Neutrophil (primary cell): ENCODE results near the gene FBXO9.

Source experiments
- H3K27ac ChIP-seq: fragments of 200-600 bp; sonication (generic); 2 replicates; pipeline ENCODE4 v1.5.1; 2016; ENCODE audit warnings: mild to moderate bottlenecking, moderate library complexity
- H3K27me3 ChIP-seq: fragments of 200-600 bp; sonication (generic); 2 replicates; pipeline ENCODE4 v1.6.0; 2016; ENCODE audit warnings: mild to moderate bottlenecking
- H3K36me3 ChIP-seq: fragments of 200-600 bp; sonication (generic); 2 replicates; pipeline ENCODE4 v1.5.1; 2017
- H3K4me1 ChIP-seq, 2 experiments: fragments of 200-600 bp in 1 of 2; sonication (generic) in 1 of 2; 1 replicate in 1 of 2; 2 replicates in 1 of 2; pipeline versions ENCODE4 v1.5.1 to v1.6.1; 2013 to 2016; ENCODE audit warnings: low read depth in 1 of 2, low read length in 1 of 2, mild to moderate bottlenecking in 1 of 2, moderate library complexity in 1 of 2; ENCODE audit not compliant: control insufficient read depth in 1 of 2, insufficient read depth in 1 of 2
- H3K4me3 ChIP-seq, 2 experiments: fragments of 200-600 bp in 1 of 2; sonication (generic) in 1 of 2; 1 replicate in 1 of 2; 2 replicates in 1 of 2; pipeline ENCODE4 v1.5.1; 2013 to 2016; ENCODE audit warnings: low read depth in 1 of 2, low read length in 1 of 2, mild to moderate bottlenecking in 1 of 2, moderate library complexity in 1 of 2
- H3K9me3 ChIP-seq: fragments of 200-600 bp; sonication (generic); 2 replicates; pipeline ENCODE4 v1.5.1; 2016
- CTCF ChIP-seq: fragments of 200-600 bp; sonication (generic); IDR thresholded peaks from 2 replicates; pipeline ENCODE4 v1.5.1; 2016; ENCODE audit warnings: antibody characterized with exemption

Gene FBXO9

GRCh38 chr6:53064726-53065265, 408 bp upstream of the FBXO9 start:
- H3K4me1 ChIP-seq: peaks cover 69 to 72% of the 10 kb centered on the region in 2 experiments
- no peak for TF ChIP-seq CTCF
- H3K36me3 ChIP-seq: no peaks in the 10 kb centered on the region
- H3K27ac ChIP-seq: peak overlapping the region; percentile 84
- no peaks in the 10 kb centered on the region for H3K9me3 ChIP-seq
- H3K27me3 ChIP-seq: no peaks in the 10 kb centered on the region
- peak overlapping the region; percentile 83 to 93 for H3K4me3 ChIP-seq

DNA sequence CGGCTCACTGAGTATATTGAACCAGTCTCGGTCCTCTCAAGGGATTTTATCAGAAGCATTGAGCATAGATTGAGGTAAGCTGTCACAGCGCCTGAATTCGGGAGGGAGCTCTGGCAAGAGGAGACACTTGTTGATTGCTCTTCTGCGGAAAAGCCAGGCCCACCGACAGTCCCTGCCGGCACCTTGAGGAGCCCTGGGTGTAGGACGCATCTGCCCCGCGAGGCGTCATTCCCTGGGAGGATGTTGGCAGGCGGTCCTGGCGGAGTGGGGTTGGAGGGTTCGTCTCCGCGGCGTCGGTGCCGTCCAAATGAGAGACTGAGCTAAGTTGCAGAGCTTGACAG, 843 bp downstream of the FBXO9 start:
- H3K27ac ChIP-seq: peak overlapping the region; percentile 84
- H3K4me1 ChIP-seq: peaks cover 69 to 74% of the 10 kb centered on the region in 2 experiments
- no peaks in the 10 kb centered on the region for H3K36me3 ChIP-seq
- no peak for TF ChIP-seq CTCF
- no peaks in the 10 kb centered on the region for H3K27me3 ChIP-seq
- H3K4me3 ChIP-seq: peak overlapping the region; percentile 83 to 93
- H3K9me3 ChIP-seq: no peaks in the 10 kb centered on the region

DNA sequence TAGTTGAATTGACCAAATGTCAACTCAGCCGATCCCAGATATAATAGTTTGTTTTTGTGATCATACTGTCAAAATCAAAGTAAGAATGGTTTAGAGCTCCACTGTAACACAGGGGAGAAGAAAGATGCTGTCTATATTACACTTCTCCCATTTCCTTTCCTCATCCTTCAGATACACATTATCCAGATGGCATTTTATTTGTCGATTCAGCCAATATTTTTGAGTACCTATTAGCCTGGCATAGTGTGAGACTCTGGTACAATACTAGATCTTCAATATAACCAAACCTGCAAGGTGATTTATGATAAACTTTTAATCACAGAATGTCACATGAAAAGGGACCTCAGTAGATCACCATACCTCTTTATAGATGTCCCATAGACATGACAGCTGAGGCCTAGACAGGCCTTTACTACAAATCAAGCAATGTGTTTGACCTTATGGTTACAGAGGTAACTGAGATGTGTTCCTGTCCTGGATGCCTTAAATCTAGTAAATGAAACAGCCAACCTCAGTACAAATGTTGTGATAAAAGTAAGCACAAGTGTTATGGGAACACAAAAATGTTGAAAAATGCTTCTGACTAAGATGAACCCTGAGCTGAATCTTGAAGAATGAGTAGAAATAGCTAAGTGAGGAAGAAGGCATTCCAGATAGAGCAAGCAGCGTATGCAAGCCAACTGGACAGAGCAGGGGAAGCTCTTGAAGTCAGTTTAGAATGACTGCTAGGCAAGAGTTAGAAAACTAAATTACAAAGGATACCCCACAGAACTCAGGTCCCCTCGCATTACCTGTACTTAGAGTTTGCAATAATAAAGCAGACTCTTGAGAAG, 1.9 kb downstream of the FBXO9 start:
- Histone ChIP-seq H3K27ac (peak overlapping the region; percentile 84), H3K9me3 (no peaks in the 10 kb centered on the region), H3K4me1 (peaks cover 64 to 71% of the 10 kb centered on the region in 2 experiments), H3K27me3 (no peaks in the 10 kb centered on the region), H3K36me3 (peaks cover under 1% of the 10 kb centered on the region), H3K4me3 (peak overlapping the region; percentile 83 to 93)
- TF ChIP-seq CTCF: no peak

DNA sequence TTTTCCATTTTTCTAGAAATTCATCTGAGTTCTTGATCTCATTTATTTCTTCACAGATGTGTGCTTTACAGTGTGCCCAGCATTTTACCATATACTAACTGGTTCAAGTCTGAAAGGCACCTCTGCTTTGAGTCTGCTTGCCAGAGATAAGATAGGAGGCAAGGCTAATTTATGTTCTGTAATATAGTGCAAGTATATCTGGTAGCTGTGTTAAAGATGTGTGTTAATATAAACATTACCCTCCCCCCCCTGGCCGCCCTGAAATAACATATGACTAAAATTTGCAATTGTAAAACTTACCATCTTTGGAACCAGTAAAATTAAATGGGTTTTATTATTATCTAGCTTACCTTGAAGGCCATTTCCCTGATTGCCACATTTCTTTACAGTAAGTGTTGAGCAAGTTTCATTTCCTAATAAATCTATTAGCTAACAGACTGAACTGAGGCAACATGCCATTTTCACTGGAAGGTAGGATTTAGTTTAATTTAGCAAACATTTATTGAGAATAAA, 2.7 kb downstream of the FBXO9 start:
- no peak for TF ChIP-seq CTCF
- H3K9me3 ChIP-seq: no peaks in the 10 kb centered on the region
- peak overlapping the region; percentile 84 for H3K27ac ChIP-seq
- peaks cover 62 to 68% of the 10 kb centered on the region in 2 experiments for H3K4me1 ChIP-seq
- H3K36me3 ChIP-seq: peaks cover 9% of the 10 kb centered on the region
- no peaks in the 10 kb centered on the region for H3K27me3 ChIP-seq
- peak overlapping the region in 1 of 2 experiments; percentile 83 for H3K4me3 ChIP-seq

DNA sequence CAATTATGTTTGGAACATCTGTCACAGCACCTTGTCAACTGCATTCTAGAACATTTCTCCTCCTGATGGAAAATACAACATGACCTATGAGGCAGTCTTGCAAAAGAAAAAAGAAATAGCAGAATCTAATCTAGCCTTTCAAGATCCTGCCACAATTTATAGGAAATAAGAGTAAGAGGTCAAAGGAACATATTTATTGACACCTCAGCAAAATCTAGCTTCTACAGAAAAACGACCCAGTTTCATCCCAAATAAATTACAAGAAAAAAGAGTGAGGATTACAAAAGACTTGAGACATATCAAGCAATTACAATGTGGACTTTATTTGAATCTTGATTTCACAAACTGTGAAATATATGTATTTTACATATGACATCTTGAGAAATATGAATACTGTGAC, 4.2 kb downstream of the FBXO9 start:
- peaks cover 24% of the 10 kb centered on the region for H3K36me3 ChIP-seq
- peaks cover 58 to 61% of the 10 kb centered on the region in 2 experiments for H3K4me1 ChIP-seq
- no peaks in the 10 kb centered on the region for H3K27me3 ChIP-seq
- no peak overlapping the region for H3K4me3 ChIP-seq
- TF ChIP-seq CTCF: no peak
- H3K27ac ChIP-seq: peak overlapping the region; percentile 84
- no peaks in the 10 kb centered on the region for H3K9me3 ChIP-seq
